WTC11 (cell line): ENCODE data around the gene FSCB. TPM values are rescaled to one million over a fixed set of nuclear protein-coding genes. Genes with fewer than 3 reads are reported as not detected.

Experiments used
- ATAC-seq: fragments of 200-7000 bp; cut with Tn5 transposase; 2 replicates; pipeline ENCODE4 v1.10.0; 2021; ENCODE audit warnings: mild to moderate bottlenecking, moderate library complexity
- CTCF ChIA-PET: fragments of 300-600 bp; sonication (Branson Sonifier 250); formaldehyde crosslinking; loops from one replicate; lab custom pipeline; 2021; ENCODE audit warnings: antibody characterized with exemption; lab: Charles Lee
- POLR2A ChIA-PET: fragments of 350-600 bp; sonication (Branson Sonifier 250); formaldehyde crosslinking; loops from one replicate; lab custom pipeline; 2021; ENCODE audit warnings: antibody characterized with exemption; lab: Charles Lee
- DNase-seq: peaks from one replicate; pipeline ENCODE4 v3.0.0; 2021; ENCODE audit warnings: low spot score
- H3K27ac Mint-ChIP-seq: 2 replicates; pipeline ENCODE4 v1.8.0; 2021; ENCODE audit warnings: mixed read lengths
- H3K27me3 Mint-ChIP-seq: 2 replicates; pipeline ENCODE4 v1.8.0; 2021; ENCODE audit warnings: low read depth, mild to moderate bottlenecking, moderate library complexity, mixed read lengths
- H3K36me3 Mint-ChIP-seq: 2 replicates; pipeline ENCODE4 v1.8.0; 2021; ENCODE audit warnings: mixed read lengths
- H3K4me1 Mint-ChIP-seq: 2 replicates; pipeline ENCODE4 v1.8.0; 2022; ENCODE audit warnings: mixed read lengths
- H3K4me3 Mint-ChIP-seq: 2 replicates; pipeline ENCODE4 v1.8.0; 2021; ENCODE audit warnings: mild to moderate bottlenecking, moderate library complexity, mixed read lengths
- H3K9me3 Mint-ChIP-seq: 2 replicates; pipeline ENCODE4 v1.8.0; 2021; ENCODE audit warnings: mixed read lengths
- CREB1 ChIP-seq: sonication (generic); formaldehyde crosslinking; IDR thresholded peaks from 2 replicates; pipeline ENCODE4 v1.8.0; 2023; ENCODE audit warnings: mild to moderate bottlenecking, missing genetic modification reagents
- FOXJ3 ChIP-seq: sonication (generic); formaldehyde crosslinking; IDR thresholded peaks from 2 replicates; pipeline ENCODE4 v1.9.0; 2021; ENCODE audit warnings: missing genetic modification reagents, mild to moderate bottlenecking, borderline replicate concordance
- FOXP1 ChIP-seq: sonication (generic); formaldehyde crosslinking; IDR thresholded peaks from 2 replicates; pipeline ENCODE4 v1.8.0; 2022; ENCODE audit warnings: missing genetic modification reagents, mild to moderate bottlenecking, moderate library complexity, borderline replicate concordance
- KAT7 ChIP-seq: sonication (generic); formaldehyde crosslinking; IDR thresholded peaks from 2 replicates; pipeline ENCODE4 v1.8.1; 2023; ENCODE audit warnings: missing genetic modification reagents, mild to moderate bottlenecking, borderline replicate concordance
- NFATC4 ChIP-seq: fragments of 250-450 bp; sonication (Bioruptor Pico); IDR thresholded peaks from 2 replicates; pipeline ENCODE4 v1.9.0; 2021; ENCODE audit warnings: mild to moderate bottlenecking
- SMAD4 ChIP-seq: sonication (generic); formaldehyde crosslinking; IDR thresholded peaks from 2 replicates; pipeline ENCODE4 v1.8.0; 2022; ENCODE audit warnings: mild to moderate bottlenecking, missing genetic modification reagents
- SP1 ChIP-seq: sonication (generic); formaldehyde crosslinking; conservative IDR thresholded peaks from 2 replicates; pipeline ENCODE4 v1.8.1; 2022; ENCODE audit warnings: missing genetic modification reagents
- TCF7 ChIP-seq: sonication (generic); formaldehyde crosslinking; IDR thresholded peaks from 2 replicates; pipeline ENCODE4 v1.8.0; 2022; ENCODE audit warnings: mild to moderate bottlenecking, low read depth, missing genetic modification reagents, moderate library complexity
- TEAD1 ChIP-seq: sonication (generic); formaldehyde crosslinking; IDR thresholded peaks from 2 replicates; pipeline ENCODE4 v1.8.0; 2022; ENCODE audit warnings: mild to moderate bottlenecking, missing genetic modification reagents
- TP53 ChIP-seq: sonication (generic); formaldehyde crosslinking; IDR thresholded peaks from 2 replicates; pipeline ENCODE4 v1.8.1; 2023; ENCODE audit warnings: mild to moderate bottlenecking, missing genetic modification reagents
- ZNF219 ChIP-seq: sonication (generic); formaldehyde crosslinking; IDR thresholded peaks from 2 replicates; pipeline ENCODE4 v1.8.0; 2023; ENCODE audit warnings: missing genetic modification reagents, mild to moderate bottlenecking, borderline replicate concordance
- total RNA-seq: library from RNA; stranded (reverse); gene quantifications from 3 replicates; pipeline ENCODE4 v1.2.3, GENCODE V29; 2021
- TF ChIP-seq, protein P1 (sequence below): sonication (generic); formaldehyde crosslinking; IDR thresholded peaks from 2 replicates; pipeline ENCODE4 v1.8.1; 2022; ENCODE audit warnings: low read depth, mild to moderate bottlenecking, moderate library complexity, missing genetic modification reagents, borderline replicate concordance
- TF ChIP-seq, protein P2 (sequence below): sonication (generic); formaldehyde crosslinking; IDR thresholded peaks from 2 replicates; pipeline ENCODE4 v1.8.0; 2022; ENCODE audit warnings: missing genetic modification reagents
- TF ChIP-seq, protein P3 (sequence below): sonication (generic); formaldehyde crosslinking; IDR thresholded peaks from 2 replicates; pipeline ENCODE4 v1.8.1; 2023; ENCODE audit warnings: mild to moderate bottlenecking, missing genetic modification reagents
- TF ChIP-seq, protein P4 (sequence below): fragments of 250-450 bp; sonication (Bioruptor Pico); IDR thresholded peaks from 2 replicates; pipeline ENCODE4 v1.8.0; 2021; ENCODE audit warnings: mild to moderate bottlenecking
- TF ChIP-seq, protein P5 (sequence below): sonication (generic); formaldehyde crosslinking; conservative IDR thresholded peaks from 2 replicates; pipeline ENCODE4 v1.8.1; 2023; ENCODE audit warnings: mild to moderate bottlenecking, low read depth, missing genetic modification reagents, moderate library complexity
- TF ChIP-seq, protein P6 (sequence below): sonication (generic); formaldehyde crosslinking; IDR thresholded peaks from 2 replicates; pipeline ENCODE4 v1.8.0; 2022; ENCODE audit warnings: mild to moderate bottlenecking, missing genetic modification reagents

Gene FSCB
- total RNA-seq, 1 experiment from 2014 or later, result not detected

DNA sequence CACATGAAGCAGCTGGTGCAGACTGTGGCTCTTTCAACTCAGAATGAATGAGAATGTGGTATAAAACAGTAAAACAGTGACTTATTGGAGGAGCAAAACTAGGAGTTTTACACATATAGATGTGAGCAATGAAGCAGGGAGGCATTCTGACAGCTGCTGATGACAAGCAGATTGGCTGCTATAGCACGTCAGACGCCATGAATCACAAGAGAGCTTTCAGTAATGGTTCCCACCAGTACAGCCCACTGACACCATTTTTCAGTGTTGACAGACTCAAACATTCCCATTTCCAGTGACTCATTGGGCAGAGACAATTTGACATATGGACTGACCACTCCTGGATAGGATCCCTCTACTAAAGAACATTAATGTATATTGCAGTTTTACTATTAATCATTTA, 24.6 kb upstream of the FSCB start:
- no peaks in the 10 kb centered on the region for H3K4me1 Mint-ChIP-seq
- no peak overlapping the region for H3K4me3 Mint-ChIP-seq
- ChIA-PET POLR2A (no interaction called here), CTCF (no interaction called here)
- no peaks in the 10 kb centered on the region for H3K9me3 Mint-ChIP-seq
- no peak for ATAC-seq
- TF ChIP-seq, protein P1, sequence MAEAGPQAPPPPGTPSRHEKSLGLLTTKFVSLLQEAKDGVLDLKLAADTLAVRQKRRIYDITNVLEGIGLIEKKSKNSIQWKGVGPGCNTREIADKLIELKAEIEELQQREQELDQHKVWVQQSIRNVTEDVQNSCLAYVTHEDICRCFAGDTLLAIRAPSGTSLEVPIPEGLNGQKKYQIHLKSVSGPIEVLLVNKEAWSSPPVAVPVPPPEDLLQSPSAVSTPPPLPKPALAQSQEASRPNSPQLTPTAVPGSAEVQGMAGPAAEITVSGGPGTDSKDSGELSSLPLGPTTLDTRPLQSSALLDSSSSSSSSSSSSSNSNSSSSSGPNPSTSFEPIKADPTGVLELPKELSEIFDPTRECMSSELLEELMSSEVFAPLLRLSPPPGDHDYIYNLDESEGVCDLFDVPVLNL (CRISPR knock-in tag), result no peak
- TF ChIP-seq CREB1 (CRISPR knock-in tag) (no peak), TEAD1 (no peak), FOXP1 (CRISPR knock-in tag) (no peak), FOXJ3 (CRISPR knock-in tag) (no peak), NFATC4 (no peak), ZNF219 (no peak), TP53 (CRISPR knock-in tag) (no peak), TCF7 (CRISPR knock-in tag) (no peak), KAT7 (no peak), SP1 (CRISPR knock-in tag) (no peak), SMAD4 (CRISPR knock-in tag) (no peak)
- TF ChIP-seq, protein P2, sequence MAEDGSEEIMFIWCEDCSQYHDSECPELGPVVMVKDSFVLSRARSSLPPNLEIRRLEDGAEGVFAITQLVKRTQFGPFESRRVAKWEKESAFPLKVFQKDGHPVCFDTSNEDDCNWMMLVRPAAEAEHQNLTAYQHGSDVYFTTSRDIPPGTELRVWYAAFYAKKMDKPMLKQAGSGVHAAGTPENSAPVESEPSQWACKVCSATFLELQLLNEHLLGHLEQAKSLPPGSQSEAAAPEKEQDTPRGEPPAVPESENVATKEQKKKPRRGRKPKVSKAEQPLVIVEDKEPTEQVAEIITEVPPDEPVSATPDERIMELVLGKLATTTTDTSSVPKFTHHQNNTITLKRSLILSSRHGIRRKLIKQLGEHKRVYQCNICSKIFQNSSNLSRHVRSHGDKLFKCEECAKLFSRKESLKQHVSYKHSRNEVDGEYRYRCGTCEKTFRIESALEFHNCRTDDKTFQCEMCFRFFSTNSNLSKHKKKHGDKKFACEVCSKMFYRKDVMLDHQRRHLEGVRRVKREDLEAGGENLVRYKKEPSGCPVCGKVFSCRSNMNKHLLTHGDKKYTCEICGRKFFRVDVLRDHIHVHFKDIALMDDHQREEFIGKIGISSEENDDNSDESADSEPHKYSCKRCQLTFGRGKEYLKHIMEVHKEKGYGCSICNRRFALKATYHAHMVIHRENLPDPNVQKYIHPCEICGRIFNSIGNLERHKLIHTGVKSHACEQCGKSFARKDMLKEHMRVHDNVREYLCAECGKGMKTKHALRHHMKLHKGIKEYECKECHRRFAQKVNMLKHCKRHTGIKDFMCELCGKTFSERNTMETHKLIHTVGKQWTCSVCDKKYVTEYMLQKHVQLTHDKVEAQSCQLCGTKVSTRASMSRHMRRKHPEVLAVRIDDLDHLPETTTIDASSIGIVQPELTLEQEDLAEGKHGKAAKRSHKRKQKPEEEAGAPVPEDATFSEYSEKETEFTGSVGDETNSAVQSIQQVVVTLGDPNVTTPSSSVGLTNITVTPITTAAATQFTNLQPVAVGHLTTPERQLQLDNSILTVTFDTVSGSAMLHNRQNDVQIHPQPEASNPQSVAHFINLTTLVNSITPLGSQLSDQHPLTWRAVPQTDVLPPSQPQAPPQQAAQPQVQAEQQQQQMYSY (CRISPR knock-in tag), result no peak
- TF ChIP-seq, protein P3, sequence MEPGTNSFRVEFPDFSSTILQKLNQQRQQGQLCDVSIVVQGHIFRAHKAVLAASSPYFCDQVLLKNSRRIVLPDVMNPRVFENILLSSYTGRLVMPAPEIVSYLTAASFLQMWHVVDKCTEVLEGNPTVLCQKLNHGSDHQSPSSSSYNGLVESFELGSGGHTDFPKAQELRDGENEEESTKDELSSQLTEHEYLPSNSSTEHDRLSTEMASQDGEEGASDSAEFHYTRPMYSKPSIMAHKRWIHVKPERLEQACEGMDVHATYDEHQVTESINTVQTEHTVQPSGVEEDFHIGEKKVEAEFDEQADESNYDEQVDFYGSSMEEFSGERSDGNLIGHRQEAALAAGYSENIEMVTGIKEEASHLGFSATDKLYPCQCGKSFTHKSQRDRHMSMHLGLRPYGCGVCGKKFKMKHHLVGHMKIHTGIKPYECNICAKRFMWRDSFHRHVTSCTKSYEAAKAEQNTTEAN, result no peak
- TF ChIP-seq, protein P4, sequence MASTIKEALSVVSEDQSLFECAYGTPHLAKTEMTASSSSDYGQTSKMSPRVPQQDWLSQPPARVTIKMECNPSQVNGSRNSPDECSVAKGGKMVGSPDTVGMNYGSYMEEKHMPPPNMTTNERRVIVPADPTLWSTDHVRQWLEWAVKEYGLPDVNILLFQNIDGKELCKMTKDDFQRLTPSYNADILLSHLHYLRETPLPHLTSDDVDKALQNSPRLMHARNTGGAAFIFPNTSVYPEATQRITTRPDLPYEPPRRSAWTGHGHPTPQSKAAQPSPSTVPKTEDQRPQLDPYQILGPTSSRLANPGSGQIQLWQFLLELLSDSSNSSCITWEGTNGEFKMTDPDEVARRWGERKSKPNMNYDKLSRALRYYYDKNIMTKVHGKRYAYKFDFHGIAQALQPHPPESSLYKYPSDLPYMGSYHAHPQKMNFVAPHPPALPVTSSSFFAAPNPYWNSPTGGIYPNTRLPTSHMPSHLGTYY (CRISPR knock-in tag), result no peak
- TF ChIP-seq, protein P5, sequence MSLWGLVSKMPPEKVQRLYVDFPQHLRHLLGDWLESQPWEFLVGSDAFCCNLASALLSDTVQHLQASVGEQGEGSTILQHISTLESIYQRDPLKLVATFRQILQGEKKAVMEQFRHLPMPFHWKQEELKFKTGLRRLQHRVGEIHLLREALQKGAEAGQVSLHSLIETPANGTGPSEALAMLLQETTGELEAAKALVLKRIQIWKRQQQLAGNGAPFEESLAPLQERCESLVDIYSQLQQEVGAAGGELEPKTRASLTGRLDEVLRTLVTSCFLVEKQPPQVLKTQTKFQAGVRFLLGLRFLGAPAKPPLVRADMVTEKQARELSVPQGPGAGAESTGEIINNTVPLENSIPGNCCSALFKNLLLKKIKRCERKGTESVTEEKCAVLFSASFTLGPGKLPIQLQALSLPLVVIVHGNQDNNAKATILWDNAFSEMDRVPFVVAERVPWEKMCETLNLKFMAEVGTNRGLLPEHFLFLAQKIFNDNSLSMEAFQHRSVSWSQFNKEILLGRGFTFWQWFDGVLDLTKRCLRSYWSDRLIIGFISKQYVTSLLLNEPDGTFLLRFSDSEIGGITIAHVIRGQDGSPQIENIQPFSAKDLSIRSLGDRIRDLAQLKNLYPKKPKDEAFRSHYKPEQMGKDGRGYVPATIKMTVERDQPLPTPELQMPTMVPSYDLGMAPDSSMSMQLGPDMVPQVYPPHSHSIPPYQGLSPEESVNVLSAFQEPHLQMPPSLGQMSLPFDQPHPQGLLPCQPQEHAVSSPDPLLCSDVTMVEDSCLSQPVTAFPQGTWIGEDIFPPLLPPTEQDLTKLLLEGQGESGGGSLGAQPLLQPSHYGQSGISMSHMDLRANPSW (CRISPR knock-in tag), result no peak
- TF ChIP-seq, protein P6, sequence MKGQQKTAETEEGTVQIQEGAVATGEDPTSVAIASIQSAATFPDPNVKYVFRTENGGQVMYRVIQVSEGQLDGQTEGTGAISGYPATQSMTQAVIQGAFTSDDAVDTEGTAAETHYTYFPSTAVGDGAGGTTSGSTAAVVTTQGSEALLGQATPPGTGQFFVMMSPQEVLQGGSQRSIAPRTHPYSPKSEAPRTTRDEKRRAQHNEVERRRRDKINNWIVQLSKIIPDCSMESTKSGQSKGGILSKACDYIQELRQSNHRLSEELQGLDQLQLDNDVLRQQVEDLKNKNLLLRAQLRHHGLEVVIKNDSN, result no peak
- no peak for DNase-seq
- no peaks in the 10 kb centered on the region for H3K36me3 Mint-ChIP-seq
- H3K27ac Mint-ChIP-seq, result no peak overlapping the region
- H3K27me3 Mint-ChIP-seq, result no peaks in the 10 kb centered on the region
